Measurements from ENCODE around the gene HMGXB4. TPM values are rescaled to one million over a fixed set of nuclear protein-coding genes. Genes with fewer than 3 reads are reported as not detected.

The HMGXB4 gene
- total and polyA plus RNA-seq, 2 of the 13 experiments (the other 11 are each of a cell fraction or from before 2014, with no cell fraction given) = 13.9 to 16.3 TPM

- TF ChIP-seq FOXA1 (IDR thresholded peaks at IDR 0.05) (no peak), FOXA1 (CRISPR knock-in tag; IDR thresholded peaks at IDR 0.05) (no peak), CEBPZ (IDR thresholded peaks at IDR 0.05; ENCODE audit: low read length) (no peak), AHR (CRISPR knock-in tag; IDR thresholded peaks at IDR 0.05) (no peak), ZNF12 (CRISPR knock-in tag; IDR thresholded peaks at IDR 0.05) (no peak; the same call in 1 of the 2 replicates), THAP11 (CRISPR knock-in tag; IDR thresholded peaks at IDR 0.05) (peak; percentile 67), REST (IDR thresholded peaks at IDR 0.05; ENCODE audit: borderline replicate concordance in 1 of 2, low read depth in 1 of 2, low read length in 2 of 2) (peak in 1 of 2 experiments; percentile 54; a peak in 1 of 4 replicates), ZNF180 (CRISPR knock-in tag; IDR thresholded peaks at IDR 0.05; ENCODE audit: borderline replicate concordance, low read depth) (no peak), RARG (CRISPR knock-in tag; IDR thresholded peaks at IDR 0.05; ENCODE audit: low read depth) (no peak), USF2 (IDR thresholded peaks at IDR 0.05; ENCODE audit: low read depth, low read length) (no peak), USF2 (CRISPR knock-in tag; IDR thresholded peaks at IDR 0.05; ENCODE audit: borderline replicate concordance) (no peak), FIP1L1 (IDR thresholded peaks at IDR 0.05; ENCODE audit: borderline replicate concordance, insufficient read depth, low read depth, low read length) (no peak), JUND (CRISPR knock-in tag; IDR thresholded peaks at IDR 0.05) (peak; percentile 56; the same call in 1 of the 2 replicates), HINFP (CRISPR knock-in tag; IDR thresholded peaks at IDR 0.05; ENCODE audit: low read depth) (no peak), SAFB2 (CRISPR knock-in tag; IDR thresholded peaks at IDR 0.05; ENCODE audit: borderline replicate concordance, low read depth) (no peak), GRHL1 (CRISPR knock-in tag; conservative IDR thresholded peaks at IDR 0.05) (no peak)
These were observed 44.1 kb downstream of the HMGXB4 start (continued) for GRCh38 chr22:35301372-35301874.

Data from HepG2 (cell line).